GM19455 (cell line): ENCODE results near the gene TCN2.
"Not testable (repeated sequence)": the region's sequence is repeated elsewhere in the genome, so short reads cannot be mapped to it uniquely, and the experiment has no call there.

Experiments used
- ATAC-seq: cut with Tn5 transposase; IDR thresholded peaks from one replicate; pipeline ENCODE4 v1.9.1; 2021; ENCODE audit not compliant: unreplicated experiment

TCN2 gene

GRCh38 chr22:30609260-30610185, 2.5 kb downstream of the TCN2 start:
- no peak for ATAC-seq

- ATAC-seq, result no peak
Measured at GRCh38 chr22:30610299-30610698, 3.3 kb downstream of the TCN2 start.

- no peak for ATAC-seq
Measured at GRCh38 chr22:30611197-30611596, 4.2 kb downstream of the TCN2 start.

- no peak for ATAC-seq
Measured at GRCh38 chr22:30612789-30613188, 5.8 kb downstream of the TCN2 start.

- no peak for ATAC-seq
Measured at GRCh38 chr22:30614268-30614667, 7.3 kb downstream of the TCN2 start.

GRCh38 chr22:30614879-30615278, 7.9 kb downstream of the TCN2 start:
- no peak for ATAC-seq

- no peak for ATAC-seq
Measured at GRCh38 chr22:30615543-30615954, 8.6 kb downstream of the TCN2 start.

GRCh38 chr22:30617819-30618218, 10.8 kb downstream of the TCN2 start:
- ATAC-seq, result no peak

GRCh38 chr22:30619909-30620308, 12.9 kb downstream of the TCN2 start:
- not testable (repeated sequence) for ATAC-seq

- no peak for ATAC-seq
Measured at GRCh38 chr22:30626413-30626812, 19.4 kb downstream of the TCN2 start.

GRCh38 chr22:30627471-30627870, 20.5 kb downstream of the TCN2 start:
- no peak for ATAC-seq

- ATAC-seq, result no peak
Measured at GRCh38 chr22:30628491-30628890, 21.5 kb downstream of the TCN2 start.

GRCh38 chr22:30631469-30631868, 24.5 kb downstream of the TCN2 start:
- not testable (repeated sequence) for ATAC-seq

- peak; percentile 58 for ATAC-seq
Measured at GRCh38 chr22:30634471-30635233, 27.7 kb downstream of the TCN2 start.

GRCh38 chr22:30635273-30636225, 28.6 kb downstream of the TCN2 start, which contains the start of gene SLC35E4:
Gene SLC35E4, plus strand, starts transcription at chr22:30635781. Its CDS starts 670 bp downstream, at chr22:30636451.
- peak; percentile 61 for ATAC-seq

GRCh38 chr22:30636226-30637077, 29.5 kb downstream of the TCN2 start:
- ATAC-seq, result no peak

GRCh38 chr22:30637701-30638114, 30.7 kb downstream of the TCN2 start:
- ATAC-seq, result no peak

GRCh38 chr22:30640361-30640760, 33.4 kb downstream of the TCN2 start:
- no peak for ATAC-seq

GRCh38 chr22:30640839-30641430, 34.0 kb downstream of the TCN2 start:
- no peak for ATAC-seq
